Osteoblast (primary cell): Measurements from ENCODE around the gene NAV2. TPM values are rescaled to one million over a fixed set of nuclear protein-coding genes. Genes with fewer than 3 reads are reported as not detected.

Source experiments
- DNase-seq: peaks from one replicate; pipeline ENCODE4 v3.0.0; 2011; ENCODE audit warnings: low spot score, mixed read lengths; ENCODE audit not compliant: insufficient read length; ENCODE audit errors: missing footprints
- H2AFZ ChIP-seq: 2 replicates; pipeline ENCODE4 v1.6.0; 2011; ENCODE audit warnings: mild to moderate bottlenecking, low read length
- H3K27ac ChIP-seq: 2 replicates; pipeline ENCODE4 v1.5.1; 2011; ENCODE audit warnings: mild to moderate bottlenecking, low read depth, low read length, moderate library complexity
- H3K27me3 ChIP-seq: 2 replicates; pipeline ENCODE4 v1.6.0; 2012; ENCODE audit warnings: mild to moderate bottlenecking, control low read depth, inconsistent platforms, low read length, moderate library complexity; ENCODE audit not compliant: insufficient read depth
- H3K36me3 ChIP-seq: 2 replicates; pipeline ENCODE4 v1.5.1; 2011; ENCODE audit warnings: mild to moderate bottlenecking, low read length, control low read depth, moderate library complexity; ENCODE audit not compliant: insufficient read depth
- H3K4me1 ChIP-seq: 2 replicates; pipeline ENCODE4 v1.5.1; 2011; ENCODE audit warnings: mild to moderate bottlenecking, low read length, control low read depth, moderate library complexity; ENCODE audit not compliant: insufficient read depth
- H3K4me2 ChIP-seq: 2 replicates; pipeline ENCODE4 v1.6.0; 2011; ENCODE audit warnings: mild to moderate bottlenecking, low read length; ENCODE audit not compliant: insufficient read depth
- H3K4me3 ChIP-seq: fragments of 200-600 bp; sonication (generic); 3 replicates; pipeline ENCODE4 v1.5.1; 2012; ENCODE audit warnings: mild to moderate bottlenecking, low read length, inconsistent platforms; ENCODE audit not compliant: insufficient read depth
- H3K79me2 ChIP-seq: 2 replicates; pipeline ENCODE4 v1.6.0; 2012; ENCODE audit warnings: mild to moderate bottlenecking, low read length, control low read depth, inconsistent platforms; ENCODE audit not compliant: insufficient read depth
- H3K9me3 ChIP-seq: 2 replicates; pipeline ENCODE4 v1.5.1; 2011; ENCODE audit warnings: low read depth, low read length, control low read depth
- H4K20me1 ChIP-seq: 2 replicates; pipeline ENCODE4 v1.6.0; 2012; ENCODE audit warnings: mild to moderate bottlenecking, low read length, control low read depth; ENCODE audit not compliant: insufficient read depth
- total RNA-seq: library from RNA; depleted of rRNA; stranded (reverse); fragments of >200 nt; gene quantifications from 2 replicates; pipeline ENCODE4 v1.2.3, GENCODE V29; 2012
- TF ChIP-seq, protein P1 (sequence below): IDR thresholded peaks from 2 replicates; pipeline ENCODE4 v1.5.1; 2011; ENCODE audit warnings: mild to moderate bottlenecking, low read depth, low read length, moderate library complexity; ENCODE audit errors: extremely low read depth

The NAV2 gene
- total RNA-seq, 1 donor: 8.7 TPM

DNA sequence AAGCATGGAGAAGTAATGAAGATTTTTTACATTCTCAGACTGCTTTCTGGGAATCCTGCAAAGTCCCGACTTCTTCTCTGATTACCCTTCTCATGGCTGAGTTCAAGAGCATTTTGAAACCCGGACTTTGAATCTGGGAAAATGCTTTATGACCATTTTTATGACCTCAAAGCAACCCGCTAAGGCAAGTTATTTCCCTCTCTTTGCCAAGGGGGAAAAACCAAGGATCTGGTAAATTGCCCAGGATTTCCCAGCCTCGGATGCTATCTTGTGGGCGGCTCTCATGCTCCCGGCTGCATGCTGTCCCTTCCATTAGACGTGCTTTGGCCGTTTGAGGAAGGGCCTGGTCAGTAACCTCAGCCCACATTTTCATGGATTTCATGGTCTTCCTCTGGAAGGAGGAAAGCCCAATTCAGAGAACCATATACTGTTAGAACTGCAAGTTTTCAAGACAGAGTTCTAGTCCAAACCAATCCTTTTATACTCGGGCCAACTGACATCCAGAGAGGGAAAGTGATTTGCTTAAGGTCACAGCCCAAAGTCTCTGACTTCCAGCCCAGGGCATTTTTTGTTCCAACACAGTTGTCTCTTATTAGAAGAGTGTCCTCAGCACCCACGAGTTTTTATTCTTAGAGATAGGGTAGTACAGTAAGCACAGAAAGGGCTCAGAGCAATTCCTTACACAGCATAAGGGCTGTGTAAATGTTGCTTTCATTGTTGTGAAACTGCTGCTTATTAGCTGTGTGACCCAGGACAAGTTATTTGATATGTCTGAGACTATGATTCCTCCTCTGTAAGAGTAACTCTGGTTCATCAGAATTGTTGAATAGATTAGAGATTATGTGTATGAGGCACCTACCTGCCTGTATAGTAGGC, 77.4 kb downstream of the NAV2 start:
- H2AFZ ChIP-seq: no peak overlapping the region
- H3K4me2 ChIP-seq: peak overlapping the region; percentile 34
- DNase-seq: peak; percentile 89
- peaks cover 96% of the 10 kb centered on the region for H3K79me2 ChIP-seq
- no peaks in the 10 kb centered on the region for H3K36me3 ChIP-seq
- no peaks in the 10 kb centered on the region for H3K9me3 ChIP-seq
- H3K4me3 ChIP-seq: no peak overlapping the region
- peaks cover 47% of the 10 kb centered on the region for H4K20me1 ChIP-seq
- H3K27ac ChIP-seq: peak overlapping the region; percentile 5
- TF ChIP-seq, protein P1, sequence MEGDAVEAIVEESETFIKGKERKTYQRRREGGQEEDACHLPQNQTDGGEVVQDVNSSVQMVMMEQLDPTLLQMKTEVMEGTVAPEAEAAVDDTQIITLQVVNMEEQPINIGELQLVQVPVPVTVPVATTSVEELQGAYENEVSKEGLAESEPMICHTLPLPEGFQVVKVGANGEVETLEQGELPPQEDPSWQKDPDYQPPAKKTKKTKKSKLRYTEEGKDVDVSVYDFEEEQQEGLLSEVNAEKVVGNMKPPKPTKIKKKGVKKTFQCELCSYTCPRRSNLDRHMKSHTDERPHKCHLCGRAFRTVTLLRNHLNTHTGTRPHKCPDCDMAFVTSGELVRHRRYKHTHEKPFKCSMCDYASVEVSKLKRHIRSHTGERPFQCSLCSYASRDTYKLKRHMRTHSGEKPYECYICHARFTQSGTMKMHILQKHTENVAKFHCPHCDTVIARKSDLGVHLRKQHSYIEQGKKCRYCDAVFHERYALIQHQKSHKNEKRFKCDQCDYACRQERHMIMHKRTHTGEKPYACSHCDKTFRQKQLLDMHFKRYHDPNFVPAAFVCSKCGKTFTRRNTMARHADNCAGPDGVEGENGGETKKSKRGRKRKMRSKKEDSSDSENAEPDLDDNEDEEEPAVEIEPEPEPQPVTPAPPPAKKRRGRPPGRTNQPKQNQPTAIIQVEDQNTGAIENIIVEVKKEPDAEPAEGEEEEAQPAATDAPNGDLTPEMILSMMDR: no peak
- H3K27me3 ChIP-seq: no peaks in the 10 kb centered on the region
- peaks cover 14% of the 10 kb centered on the region for H3K4me1 ChIP-seq

DNA sequence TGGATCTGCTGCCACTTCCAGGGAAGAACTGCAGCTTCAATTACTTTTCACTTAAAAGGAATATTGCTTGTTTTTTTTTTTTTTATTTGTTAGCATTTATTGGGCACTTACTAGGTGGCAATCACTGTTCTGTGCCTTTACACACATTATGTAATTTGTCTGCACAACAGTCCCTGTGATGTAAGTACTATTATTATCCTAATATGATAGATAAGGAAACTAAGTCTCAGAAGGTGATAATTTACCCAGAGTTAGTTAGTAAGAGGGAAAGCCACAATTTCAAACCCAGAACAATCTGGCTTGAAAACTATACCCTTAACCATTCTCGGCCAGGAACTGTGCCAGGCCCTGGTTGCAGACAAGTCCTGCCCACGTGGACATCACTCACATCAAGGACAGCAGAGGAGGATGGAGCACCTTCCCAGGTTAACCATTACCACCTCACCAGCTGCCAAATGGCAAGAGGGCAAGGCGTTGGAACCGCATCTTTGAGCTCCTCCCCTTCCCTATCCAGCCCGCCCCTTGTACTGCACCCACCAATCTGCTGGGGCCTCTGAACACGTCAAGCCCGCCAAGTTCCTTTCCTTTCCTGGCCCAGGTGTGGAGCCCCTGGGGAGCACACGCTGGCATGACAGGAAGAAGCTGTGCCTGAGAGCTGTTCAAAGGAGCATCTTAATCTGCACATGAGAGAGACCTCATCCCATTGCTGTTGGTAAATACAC, 78.4 kb downstream of the NAV2 start:
- H3K4me2 ChIP-seq: no peak overlapping the region
- no peaks in the 10 kb centered on the region for H3K9me3 ChIP-seq
- H3K4me3 ChIP-seq: no peak overlapping the region
- peaks cover 94% of the 10 kb centered on the region for H3K79me2 ChIP-seq
- H4K20me1 ChIP-seq: peaks cover 48% of the 10 kb centered on the region
- peaks cover 14% of the 10 kb centered on the region for H3K4me1 ChIP-seq
- TF ChIP-seq, protein P1: no peak
- no peak overlapping the region for H3K27ac ChIP-seq
- no peaks in the 10 kb centered on the region for H3K36me3 ChIP-seq
- H2AFZ ChIP-seq: no peak overlapping the region
- DNase-seq: no peak
- H3K27me3 ChIP-seq: no peaks in the 10 kb centered on the region

DNA sequence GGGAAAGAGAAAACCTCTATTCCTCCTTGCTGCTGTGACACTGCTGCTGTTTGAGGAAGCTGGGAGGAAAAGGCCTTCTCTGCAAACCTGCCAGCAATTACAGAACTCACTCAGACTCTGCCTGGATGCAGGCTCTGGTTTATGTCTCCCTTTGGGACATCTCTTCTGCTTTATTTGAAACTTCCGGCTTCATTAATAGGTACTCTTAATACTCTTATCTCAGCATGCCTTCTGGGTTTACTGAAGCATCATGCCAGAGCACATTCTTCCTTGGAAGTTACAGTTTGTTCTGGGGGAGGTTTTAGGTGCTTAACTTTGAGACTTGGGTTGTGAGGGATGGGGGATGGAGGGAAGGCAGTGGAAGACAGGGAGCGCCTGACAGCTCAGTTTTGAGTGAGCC, 79.9 kb downstream of the NAV2 start:
- no peak overlapping the region for H3K4me2 ChIP-seq
- peaks cover 48% of the 10 kb centered on the region for H4K20me1 ChIP-seq
- no peaks in the 10 kb centered on the region for H3K9me3 ChIP-seq
- H2AFZ ChIP-seq: no peak overlapping the region
- peak; percentile 15 for DNase-seq
- TF ChIP-seq, protein P1: no peak
- H3K27me3 ChIP-seq: no peaks in the 10 kb centered on the region
- H3K4me1 ChIP-seq: peaks cover 14% of the 10 kb centered on the region
- H3K4me3 ChIP-seq: no peak overlapping the region
- H3K79me2 ChIP-seq: peaks cover 95% of the 10 kb centered on the region
- H3K27ac ChIP-seq: no peak overlapping the region
- no peaks in the 10 kb centered on the region for H3K36me3 ChIP-seq

DNA sequence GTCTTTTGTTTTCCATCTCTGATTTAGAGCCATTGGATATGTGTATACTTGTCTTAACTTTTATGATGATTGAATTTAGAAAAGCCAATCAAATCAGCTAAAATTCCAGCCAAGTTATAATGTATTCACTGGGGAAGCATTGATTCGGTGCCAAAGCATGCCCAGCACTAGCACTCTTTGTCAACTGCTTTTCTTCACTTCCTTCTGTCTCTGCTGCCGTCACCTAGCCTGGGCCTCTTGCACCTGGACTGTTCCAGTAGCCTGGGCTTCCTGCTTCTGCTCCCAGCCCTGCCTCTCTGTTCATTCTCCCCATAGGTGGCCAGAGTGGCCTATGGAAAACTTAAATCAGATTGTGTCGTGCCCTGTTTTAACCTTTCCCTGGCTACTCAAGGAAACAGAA, 80.7 kb downstream of the NAV2 start:
- Histone ChIP-seq H3K27ac (no peak overlapping the region), H3K36me3 (no peaks in the 10 kb centered on the region), H4K20me1 (peaks cover 44% of the 10 kb centered on the region), H3K9me3 (no peaks in the 10 kb centered on the region), H3K4me3 (no peak overlapping the region), H3K27me3 (no peaks in the 10 kb centered on the region), H3K79me2 (peaks cover 95% of the 10 kb centered on the region), H3K4me1 (peaks cover 14% of the 10 kb centered on the region), H2AFZ (no peak overlapping the region), H3K4me2 (no peak overlapping the region)
- TF ChIP-seq, protein P1: no peak
- no peak for DNase-seq
